Measurements from ENCODE around the gene ZFR.

DNA sequence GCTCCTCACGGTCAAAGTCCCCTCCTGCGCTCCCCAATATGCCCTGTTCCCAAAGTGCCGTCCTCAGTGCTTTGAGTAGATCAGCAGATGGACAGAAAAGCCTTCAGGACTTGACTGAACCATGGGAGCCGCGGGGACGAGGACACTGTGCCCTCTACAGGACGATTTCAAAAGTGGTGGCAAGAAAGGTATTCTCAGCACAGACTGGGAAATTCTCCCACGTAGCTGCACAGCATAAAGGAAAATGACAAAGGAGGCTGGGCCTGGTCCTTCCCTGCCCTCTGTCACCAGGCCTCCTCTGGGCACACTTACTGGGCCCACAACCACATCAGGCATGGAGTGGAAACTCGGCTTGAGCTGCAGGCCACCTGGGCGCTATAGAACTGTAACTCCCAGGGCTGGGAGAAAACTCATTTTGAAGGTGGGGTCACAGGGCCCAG lies 115.1 kb downstream of the ZFR start:
- TF ChIP-seq, protein P1, sequence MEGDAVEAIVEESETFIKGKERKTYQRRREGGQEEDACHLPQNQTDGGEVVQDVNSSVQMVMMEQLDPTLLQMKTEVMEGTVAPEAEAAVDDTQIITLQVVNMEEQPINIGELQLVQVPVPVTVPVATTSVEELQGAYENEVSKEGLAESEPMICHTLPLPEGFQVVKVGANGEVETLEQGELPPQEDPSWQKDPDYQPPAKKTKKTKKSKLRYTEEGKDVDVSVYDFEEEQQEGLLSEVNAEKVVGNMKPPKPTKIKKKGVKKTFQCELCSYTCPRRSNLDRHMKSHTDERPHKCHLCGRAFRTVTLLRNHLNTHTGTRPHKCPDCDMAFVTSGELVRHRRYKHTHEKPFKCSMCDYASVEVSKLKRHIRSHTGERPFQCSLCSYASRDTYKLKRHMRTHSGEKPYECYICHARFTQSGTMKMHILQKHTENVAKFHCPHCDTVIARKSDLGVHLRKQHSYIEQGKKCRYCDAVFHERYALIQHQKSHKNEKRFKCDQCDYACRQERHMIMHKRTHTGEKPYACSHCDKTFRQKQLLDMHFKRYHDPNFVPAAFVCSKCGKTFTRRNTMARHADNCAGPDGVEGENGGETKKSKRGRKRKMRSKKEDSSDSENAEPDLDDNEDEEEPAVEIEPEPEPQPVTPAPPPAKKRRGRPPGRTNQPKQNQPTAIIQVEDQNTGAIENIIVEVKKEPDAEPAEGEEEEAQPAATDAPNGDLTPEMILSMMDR (IDR thresholded peaks at IDR 0.05) = peak; percentile 26 to 70 (median 56)
- no peak for TF ChIP-seq POLR2A (IDR thresholded peaks at IDR 0.05)

All from esophagus squamous epithelium (tissue), 4 donors.